ENCODE data around the gene DNAI2. TPM values are rescaled to one million over a fixed set of nuclear protein-coding genes. Genes with fewer than 3 reads are reported as not detected.
A peak's percentile ranks its signal among the peaks of the same experiment; 100 is the strongest.

DNAI2 gene, protein sequence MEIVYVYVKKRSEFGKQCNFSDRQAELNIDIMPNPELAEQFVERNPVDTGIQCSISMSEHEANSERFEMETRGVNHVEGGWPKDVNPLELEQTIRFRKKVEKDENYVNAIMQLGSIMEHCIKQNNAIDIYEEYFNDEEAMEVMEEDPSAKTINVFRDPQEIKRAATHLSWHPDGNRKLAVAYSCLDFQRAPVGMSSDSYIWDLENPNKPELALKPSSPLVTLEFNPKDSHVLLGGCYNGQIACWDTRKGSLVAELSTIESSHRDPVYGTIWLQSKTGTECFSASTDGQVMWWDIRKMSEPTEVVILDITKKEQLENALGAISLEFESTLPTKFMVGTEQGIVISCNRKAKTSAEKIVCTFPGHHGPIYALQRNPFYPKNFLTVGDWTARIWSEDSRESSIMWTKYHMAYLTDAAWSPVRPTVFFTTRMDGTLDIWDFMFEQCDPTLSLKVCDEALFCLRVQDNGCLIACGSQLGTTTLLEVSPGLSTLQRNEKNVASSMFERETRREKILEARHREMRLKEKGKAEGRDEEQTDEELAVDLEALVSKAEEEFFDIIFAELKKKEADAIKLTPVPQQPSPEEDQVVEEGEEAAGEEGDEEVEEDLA
- not detected in 2 replicates for total RNA-seq

- peak in 1 of 2 donors; percentile 17 for DNase-seq (ENCODE audit: low read depth in 2 of 2)
These were observed at the start of gene DNAI2 for GRCh38 chr17:74274060-74274708. Gene DNAI2, plus strand, starts transcription at chr17:74274234. Its CDS starts 7,584 bp downstream, at chr17:74281818.

DNA sequence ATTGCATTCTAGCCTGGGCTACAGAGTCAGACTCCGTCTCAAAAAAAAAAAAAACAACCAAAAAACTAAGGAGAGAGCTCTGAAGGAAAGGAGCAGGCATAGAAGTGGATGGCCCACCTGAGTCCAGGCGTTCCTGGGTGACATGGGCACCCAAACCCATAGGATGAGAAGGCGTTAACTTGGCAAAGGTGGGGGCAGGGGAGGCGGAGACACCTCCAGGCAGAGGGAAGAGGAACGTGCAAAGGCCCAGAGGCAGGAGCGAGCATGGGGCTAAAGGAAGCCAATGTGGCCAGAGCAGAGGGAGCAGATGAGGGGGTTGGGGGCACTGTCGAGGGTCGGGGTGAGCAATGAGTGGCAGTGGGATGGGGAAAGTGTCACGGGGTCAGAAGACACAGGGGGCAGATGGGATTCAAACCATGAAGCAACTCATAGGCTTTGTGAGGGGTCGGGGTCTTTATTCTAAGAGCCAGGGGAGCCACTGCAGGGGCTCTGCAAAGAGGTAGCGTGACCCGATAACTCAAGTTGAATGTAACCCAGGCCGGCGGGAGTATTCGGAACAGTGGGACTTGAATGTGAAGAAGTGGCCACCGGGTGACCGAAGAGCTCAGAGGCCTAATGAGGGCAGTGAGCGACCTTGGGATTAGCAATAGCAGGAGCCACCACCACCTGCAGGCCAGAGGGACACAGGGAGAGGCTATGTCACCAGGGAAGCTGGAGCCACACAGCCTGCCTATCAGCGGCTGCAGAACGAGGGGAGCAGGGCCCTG, 48.9 kb upstream of the DNAI2 start:
- DNase-seq (ENCODE audit: low read depth in 2 of 2), result no peak

- DNase-seq (ENCODE audit: low read depth in 2 of 2), result no peak
These were observed 47.8 kb upstream of the DNAI2 start for GRCh38 chr17:74226252-74226651.

GRCh38 chr17:74227271-74228080, 46.6 kb upstream of the DNAI2 start:
- DNase-seq (ENCODE audit: low read depth in 2 of 2), result no peak

GRCh38 chr17:74228306-74228978, 45.6 kb upstream of the DNAI2 start:
- DNase-seq (ENCODE audit: low read depth in 2 of 2), result no peak

DNA sequence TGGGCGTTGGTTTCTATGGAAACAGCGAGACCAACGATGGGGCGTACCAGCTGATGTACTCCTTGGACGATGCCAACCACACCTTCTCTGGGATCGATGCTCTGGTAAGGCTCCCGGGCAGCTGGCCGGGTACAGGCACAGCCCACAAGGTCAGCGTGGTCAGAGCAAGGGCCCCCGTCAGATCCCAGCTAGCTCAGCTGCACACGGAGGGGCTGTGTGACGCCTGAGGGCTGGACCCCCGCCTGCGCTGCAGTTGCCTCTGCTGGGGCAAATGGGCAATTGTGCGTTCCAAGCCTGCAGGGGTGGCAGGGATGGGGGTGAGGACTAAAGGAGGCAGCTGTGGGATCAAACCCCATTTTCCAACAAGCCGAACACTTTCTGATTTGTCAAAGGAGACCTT, 43.1 kb upstream of the DNAI2 start:
- DNase-seq (ENCODE audit: low read depth in 2 of 2), result no peak

DNA sequence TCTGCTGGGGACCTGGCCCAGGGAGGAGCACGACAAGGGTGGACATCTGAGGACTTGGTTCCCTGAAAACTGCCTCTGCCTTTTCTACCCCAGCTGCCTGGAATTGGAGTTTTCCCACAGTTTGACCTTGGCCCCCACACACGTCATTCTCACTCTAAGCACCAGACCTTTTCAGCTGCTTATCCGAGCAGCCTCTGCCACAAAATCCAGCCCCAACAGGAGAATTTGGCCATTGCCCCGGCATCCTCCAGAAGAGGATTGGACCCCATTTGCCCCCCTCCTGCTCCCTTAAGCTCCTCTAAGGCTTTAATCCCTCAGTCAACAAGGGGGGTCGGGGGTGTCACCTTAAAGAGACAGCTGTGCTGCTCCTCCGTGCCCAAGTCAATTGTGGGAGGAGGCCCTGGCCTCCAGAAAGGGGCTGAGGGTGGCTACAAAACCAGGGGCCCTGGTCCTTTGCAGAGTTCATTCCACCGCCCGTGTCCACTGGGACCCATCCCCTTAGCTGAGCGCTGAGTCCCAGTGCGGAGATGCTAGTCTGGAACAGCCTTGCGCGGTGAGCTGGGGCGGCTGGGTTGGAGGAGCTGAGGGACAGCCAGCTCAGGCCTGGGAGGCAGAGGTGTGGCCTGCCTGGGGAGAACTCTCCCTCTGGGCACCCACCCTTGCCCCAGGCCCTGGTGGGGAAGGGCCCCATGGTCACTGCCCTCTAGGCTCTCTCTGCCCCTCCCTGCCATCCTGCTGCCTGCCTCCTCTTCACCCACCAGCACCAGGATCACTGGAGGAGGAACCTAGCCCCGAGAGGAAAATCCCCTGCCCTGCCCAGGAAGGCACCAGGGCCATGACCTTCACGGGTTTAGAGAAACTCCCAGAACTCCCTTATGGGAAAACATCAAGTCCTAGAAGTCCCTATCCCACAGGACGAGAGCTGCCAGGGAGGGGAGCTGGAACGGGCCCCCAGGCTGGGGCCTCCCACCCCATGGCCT, 41.8 kb upstream of the DNAI2 start:
- no peak for DNase-seq (ENCODE audit: low read depth in 2 of 2)

DNA sequence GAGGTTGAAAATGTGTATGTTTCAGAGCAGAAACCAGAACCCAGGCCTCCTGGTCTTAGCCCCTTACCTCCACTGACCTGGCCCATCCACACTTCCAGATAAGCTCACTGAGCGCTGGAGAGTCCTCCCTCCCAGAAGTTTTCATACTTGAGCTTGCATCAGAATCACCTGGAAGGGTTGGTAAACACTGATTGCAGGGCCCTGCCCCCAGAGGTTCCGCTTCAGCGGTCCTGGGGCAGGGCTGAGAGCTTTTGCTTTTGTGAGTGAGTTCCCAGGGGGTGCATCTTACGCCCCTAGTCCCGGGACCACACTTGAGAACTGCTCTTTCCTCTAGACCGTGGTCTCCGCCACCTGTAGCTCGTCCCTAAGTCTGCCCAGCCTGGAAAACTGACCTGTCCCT, 40.1 kb upstream of the DNAI2 start:
- DNase-seq (ENCODE audit: low read depth in 2 of 2), result no peak

- DNase-seq (ENCODE audit: low read depth in 2 of 2), result no peak
These were observed 39.5 kb upstream of the DNAI2 start for GRCh38 chr17:74234486-74234885.

- DNase-seq (ENCODE audit: low read depth in 2 of 2), result no peak
These were observed 38.9 kb upstream of the DNAI2 start for GRCh38 chr17:74235040-74235581.

GRCh38 chr17:74235911-74236371, 38.1 kb upstream of the DNAI2 start:
- no peak for DNase-seq (ENCODE audit: low read depth in 2 of 2)

GRCh38 chr17:74237321-74237720, 36.7 kb upstream of the DNAI2 start:
- DNase-seq (ENCODE audit: low read depth in 2 of 2), result no peak

GRCh38 chr17:74239172-74239571, 34.9 kb upstream of the DNAI2 start:
- DNase-seq (ENCODE audit: low read depth in 2 of 2), result no peak

DNA sequence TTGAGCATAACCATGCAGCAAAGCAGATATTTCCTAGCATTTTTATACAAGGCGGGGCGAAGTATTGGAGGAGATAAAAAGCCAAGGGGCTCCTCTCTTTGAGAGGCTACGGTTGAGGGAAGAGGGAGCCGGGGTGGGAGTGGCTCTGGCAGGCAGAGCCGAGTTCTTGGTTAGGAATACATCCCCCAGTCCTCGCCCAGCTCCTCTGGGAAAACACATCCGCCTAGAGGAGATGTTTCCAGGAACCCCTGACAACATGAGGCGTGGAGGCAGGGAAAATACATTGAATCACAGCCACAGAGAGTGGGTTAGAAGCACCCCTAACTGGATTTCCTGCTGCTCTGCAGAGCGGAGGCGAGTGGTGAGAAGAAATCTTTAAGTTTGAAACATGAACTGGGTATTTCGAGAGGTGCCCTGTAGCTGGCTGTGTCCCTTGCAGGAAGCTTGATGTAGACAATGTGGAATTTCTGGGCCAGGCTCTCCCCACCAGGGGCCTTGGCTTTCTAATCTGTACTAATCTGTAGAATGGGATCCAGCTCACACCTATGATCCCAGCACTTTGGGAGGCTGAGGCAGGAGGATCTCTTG, 33.3 kb upstream of the DNAI2 start:
- no peak for DNase-seq (ENCODE audit: low read depth in 2 of 2)

DNA sequence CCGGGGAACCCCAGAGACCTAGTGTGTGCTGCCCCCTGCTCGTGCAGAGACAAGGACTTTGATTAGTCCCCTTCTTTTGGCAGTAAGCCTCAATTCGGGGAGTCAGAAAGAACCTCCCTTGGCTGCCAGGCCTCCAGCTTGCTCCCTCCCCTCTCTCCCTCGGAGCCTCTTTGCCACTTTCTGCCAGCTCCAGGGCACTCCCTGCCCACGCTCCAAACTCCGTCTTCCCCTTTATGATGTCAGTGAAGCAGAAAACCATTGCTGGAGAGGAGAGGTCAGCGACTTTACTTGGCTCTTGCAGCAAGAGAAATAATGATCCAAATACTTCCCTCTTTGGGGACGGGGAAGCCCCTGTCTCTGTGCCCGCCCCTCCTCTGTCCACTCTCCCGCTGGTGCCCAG, 32.6 kb upstream of the DNAI2 start:
- DNase-seq (ENCODE audit: low read depth in 2 of 2), result no peak

GRCh38 chr17:74241847-74242246, 32.2 kb upstream of the DNAI2 start:
- DNase-seq (ENCODE audit: low read depth in 2 of 2), result no peak

GRCh38 chr17:74243013-74243755, 30.9 kb upstream of the DNAI2 start:
- no peak for DNase-seq (ENCODE audit: low read depth in 2 of 2)

DNA sequence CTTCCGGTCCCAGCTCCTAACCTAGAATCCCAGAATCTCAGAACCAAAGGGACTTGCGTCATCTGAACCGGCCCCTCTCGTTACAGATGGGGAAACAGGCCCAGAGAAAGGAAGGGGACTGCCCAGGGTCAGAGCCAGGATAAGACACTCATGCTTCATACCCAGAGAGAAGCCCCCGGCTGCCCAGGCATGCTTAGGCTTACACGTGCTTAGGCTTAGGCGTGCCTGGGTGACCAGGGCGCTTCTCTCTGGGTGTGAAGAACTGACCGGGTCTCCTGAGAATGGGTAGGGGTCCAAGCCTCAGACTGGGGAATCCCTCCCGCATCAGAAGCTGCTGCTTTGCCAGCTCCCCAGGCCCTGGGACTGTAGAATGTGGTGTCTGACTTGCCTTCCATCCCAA, 29.9 kb upstream of the DNAI2 start:
- DNase-seq (ENCODE audit: low read depth in 2 of 2), result no peak
